GM21447 (cell line): ENCODE measurements around the gene FGGY.

Experiments used
- ATAC-seq: cut with Tn5 transposase; IDR thresholded peaks from one replicate; pipeline ENCODE4 v1.9.1; 2021; ENCODE audit not compliant: unreplicated experiment

FGGY gene

DNA sequence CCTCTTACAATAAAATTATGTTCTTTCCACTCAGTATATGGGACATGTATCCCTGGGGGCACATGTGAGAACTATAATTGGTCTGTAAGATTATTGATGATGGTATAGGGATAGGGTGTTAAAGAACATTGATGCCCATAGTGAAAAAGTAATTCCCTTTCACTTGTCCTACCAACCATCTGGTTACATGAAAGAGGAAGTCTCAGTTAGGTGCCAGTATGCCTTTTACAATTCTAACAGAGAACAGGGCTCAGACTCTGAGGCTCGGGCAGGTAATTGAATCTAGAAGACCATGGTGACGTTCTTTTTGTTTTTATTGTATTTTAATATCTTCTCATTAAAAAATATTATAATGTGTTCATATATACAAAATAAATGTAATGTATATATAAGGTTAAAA is 113.6 kb downstream of the FGGY start:
- ATAC-seq: no peak

DNA sequence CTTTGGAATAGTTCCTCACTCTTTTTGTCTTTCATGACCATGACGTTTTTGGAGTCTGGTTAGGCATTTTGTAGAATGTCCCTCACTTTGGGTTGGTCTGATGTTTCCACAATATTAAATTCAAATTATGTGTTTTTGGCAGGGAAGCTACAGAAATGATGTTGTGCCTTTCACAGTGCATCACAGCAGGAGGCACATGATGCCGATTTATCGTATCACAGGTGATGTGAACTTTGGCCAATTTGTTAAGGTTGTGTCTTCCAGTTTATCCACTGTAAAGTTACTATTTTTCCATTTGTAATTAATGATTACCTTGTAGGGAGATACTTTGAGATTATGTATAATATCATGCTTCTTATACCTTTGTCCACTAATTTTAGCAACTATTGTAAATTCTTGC is 114.3 kb downstream of the FGGY start:
- ATAC-seq: no peak

DNA sequence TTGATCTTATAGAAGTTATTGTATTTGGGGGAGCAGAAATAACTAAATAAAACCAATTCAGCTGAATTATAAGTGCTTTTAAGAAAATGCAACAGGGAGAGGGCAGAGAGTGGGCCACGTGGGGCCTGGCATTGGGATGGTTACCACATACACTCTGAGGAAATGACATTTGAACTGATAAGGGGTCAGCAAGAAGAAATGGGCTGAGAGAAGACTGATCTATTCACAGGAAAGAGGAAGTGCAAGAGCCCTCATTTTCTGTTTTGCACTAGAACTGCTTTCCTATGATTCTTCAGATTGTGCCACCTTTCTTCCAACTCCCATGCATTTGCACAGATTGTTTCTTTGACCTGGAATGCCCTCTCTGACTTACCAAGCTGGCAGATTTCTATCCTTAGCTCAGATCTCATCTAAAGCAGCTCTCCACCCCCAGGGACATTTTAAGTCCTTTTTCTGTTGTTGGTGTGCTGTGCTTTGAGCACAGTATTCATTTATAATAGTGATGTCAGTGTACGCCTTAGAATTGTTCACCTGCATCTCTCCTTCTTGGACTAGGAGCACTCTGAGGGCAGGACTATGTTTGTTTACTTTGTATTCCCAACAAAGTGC is 115.9 kb downstream of the FGGY start:
- ATAC-seq: no peak

DNA sequence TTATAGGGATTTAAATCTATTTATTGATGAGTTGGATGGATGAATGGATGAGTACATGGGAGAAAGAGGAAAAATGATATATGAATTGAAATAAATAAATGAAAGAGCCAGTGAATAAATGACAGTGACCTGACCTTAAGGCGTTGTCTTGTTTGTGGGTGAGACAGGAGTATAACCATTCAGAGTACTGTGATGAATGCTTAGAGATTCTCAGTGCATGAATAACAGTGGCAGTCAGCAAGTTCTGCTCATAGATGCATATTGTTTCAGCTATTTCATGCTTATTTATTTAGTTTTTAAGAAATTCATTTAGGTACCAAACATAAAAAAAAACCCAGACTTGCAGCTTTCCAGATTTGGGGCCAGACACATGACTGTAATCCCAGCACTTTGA is 116.4 kb downstream of the FGGY start:
- ATAC-seq: no peak

DNA sequence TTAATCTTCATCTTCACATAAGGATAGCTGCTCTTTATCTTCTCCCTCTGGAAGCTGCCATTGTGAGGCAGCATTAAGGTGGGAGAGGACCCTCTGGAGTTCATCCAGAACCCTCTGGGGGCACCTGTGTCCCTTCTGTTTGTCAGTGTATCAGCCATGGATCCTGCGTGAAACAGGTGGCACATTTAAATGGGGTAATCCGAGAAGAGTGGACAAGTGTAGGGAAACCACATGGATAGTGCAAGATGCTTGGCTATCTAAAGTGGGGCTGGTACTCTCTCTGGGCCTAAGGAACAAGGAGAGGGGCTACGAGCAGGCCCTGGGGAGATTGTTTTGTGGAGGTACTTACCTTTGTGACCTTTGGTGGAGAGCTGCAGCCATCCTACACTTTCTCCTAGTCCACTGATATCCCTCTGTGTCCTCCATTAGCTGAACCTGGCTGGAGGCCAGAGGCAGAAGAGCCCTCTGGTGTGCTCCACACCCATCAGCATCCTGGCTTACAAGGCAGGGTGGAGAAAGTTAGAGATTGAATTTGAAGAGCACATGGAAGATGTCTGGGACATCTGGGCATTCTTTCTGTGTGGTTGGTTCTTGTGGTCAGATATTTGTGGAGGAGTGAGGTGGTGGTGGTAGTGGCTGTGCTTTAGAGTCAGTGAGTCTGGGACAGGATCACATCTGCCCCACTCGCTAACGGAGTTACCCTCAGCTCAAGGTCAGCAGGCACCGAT is 117.7 kb downstream of the FGGY start:
- no peak for ATAC-seq

DNA sequence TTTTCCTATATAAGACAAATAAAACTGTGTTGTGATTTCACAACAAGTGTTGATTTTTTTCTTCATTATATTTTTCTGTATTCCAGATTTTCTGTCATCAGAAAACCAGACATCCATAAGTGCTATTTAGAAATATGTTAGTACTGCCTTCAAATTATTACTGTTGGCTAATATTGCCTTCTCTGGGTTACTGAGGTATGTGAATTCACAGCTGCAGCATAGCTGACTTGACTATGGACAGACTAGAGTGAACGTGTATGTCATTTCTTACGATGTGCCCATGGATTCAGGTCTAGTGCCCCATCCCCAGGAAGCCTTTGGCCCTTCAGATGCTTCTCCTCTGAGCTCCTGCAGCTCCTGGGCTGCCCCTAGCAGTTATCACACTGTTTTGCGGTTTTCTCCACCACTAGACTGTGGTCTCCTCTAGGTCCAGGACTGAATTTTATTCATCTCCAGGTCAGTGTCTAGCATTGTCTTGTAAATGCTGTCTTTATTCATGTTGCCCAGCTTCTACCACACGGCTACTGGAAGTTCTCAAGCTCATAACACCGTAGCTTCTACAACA is 118.5 kb downstream of the FGGY start:
- no peak for ATAC-seq

DNA sequence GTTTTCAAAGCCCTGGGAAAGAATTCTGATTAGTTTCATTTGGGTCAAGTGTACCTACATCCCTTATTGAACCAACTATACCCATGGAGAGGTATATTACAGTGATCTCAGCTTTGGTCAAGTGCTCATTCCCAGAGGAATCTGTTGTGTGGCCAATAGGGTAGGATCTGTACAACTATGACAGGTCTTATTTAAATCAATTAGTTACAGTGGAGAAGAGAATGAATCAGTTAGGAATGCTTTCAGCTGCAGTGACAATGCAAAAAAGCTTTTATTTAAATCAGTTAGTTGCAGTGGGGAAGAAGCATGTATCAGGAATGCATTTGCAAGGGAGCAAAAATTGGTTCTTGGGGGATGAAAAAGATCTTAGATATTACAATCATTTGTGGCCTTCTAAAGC is 119.0 kb downstream of the FGGY start:
- ATAC-seq: no peak

DNA sequence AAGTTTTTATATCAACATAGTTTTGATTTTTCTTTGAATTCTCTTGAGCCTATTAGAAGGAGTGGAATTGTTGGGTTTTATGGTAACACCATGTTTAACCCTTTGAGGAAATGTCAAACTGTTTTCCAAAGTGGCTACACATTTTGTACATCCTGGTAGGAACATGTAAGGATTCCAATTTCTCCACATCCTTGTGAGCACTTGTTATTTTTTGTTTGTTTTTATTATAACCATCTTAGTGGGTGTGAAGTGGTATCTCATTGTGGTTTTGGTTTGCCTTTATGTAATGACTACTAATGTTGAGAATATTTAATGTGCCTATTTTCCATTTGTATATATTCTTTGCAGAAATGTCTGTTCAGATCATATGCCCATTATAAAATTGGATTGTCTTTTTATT is 120.5 kb downstream of the FGGY start:
- ATAC-seq: no peak

DNA sequence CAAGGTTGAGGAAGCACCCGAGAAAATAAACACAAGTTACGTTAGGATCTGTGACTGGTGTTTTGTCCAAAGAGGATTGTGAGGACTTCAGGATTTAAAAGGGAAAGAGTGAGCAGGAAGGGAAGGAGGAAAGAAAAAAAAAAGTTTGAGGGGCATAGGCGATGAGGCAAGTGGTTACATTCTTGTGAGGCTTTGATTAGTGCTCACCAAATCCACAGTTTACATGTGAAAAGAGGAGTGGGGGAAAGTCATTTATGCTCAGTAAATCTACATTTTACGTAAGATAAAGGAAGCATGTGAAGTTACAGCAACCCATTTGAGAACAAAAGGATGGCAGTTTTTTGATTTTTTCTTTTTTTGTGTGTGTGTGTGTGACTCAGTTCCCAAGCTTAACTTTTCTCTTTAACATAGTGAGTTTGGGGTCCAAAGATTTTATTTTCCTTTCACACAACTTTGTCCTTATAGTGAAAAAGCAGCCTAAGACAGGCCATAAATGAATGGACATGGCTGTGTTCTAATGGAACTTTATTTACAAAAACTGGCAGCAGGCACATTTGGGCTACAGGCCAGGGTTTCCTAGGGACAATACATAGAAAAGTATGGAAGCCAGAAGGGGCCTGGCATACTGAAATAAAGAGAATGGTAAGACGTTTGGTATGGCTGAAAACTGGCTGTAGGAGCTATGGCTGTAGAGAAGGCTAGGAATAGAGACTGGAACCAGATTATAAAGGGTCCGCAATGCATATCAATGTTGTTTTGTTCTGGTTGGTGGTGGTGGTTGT is 121.7 kb downstream of the FGGY start:
- no peak for ATAC-seq

DNA sequence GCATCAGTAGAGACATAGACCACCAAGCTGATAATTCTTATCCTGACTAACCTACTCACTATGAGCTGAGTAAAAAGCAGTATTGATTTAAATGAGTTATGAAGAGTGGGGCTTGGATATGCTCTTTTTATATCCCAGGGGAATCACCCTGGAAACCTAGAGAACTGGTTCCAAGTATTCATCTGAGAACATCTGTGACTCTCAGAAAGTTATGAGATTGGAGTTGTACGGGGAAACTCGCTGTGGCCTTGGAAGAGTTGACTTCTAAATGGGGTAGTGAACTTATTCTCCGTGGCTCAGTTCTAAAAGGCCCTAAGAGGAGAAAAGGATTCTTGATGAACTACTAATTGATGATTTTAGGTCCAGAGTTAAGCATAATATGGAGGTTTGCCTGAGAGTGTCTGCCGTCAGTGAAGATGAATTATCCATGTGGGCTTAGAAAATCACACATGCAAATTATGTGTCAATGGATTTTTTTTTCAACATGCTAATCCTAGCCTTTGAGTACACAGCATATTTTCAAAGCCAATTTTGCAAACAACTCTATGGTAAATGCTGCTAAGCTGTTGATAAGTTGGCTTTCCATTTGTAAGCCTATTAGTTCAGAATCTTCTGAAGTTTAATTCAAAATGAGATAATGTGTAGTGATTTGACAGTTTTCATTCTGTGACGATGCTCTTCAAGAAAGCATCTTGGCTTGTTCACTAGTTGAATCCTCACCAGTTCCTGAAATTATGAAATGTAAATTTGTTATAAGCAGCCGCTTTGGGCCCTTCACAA is 122.7 kb downstream of the FGGY start:
- ATAC-seq: no peak

DNA sequence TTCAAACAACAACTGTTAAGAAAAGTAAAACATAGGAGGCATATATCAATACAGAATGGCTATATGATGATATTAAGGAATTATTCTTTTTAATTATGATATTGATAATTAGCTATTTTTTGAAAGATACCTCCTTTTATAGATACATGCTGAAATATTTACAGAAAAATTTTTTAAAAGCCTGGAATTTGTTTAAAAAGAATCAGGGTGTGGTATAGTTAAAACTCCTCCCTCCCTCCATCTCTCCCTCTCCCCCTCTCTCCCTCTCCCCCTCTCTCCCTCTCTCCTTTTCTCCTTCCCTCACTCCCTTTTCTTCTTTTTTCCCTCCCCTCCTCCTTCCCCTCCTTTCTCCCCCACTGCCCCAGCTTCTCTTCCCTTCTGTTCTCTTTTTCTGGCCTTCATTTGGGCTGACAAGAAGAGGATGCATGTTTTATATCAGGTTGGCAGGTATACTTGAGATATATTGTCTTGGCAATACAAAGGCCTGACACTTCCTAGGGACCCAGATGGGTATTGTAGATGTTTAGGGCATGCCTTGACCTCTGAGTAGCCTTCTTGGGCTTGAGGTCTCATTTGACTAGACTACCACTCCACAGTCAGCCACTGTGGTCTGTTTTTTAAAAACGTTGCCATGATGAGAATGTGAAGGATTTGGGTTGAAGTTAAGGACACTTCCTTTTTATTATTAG is 124.5 kb downstream of the FGGY start:
- ATAC-seq: no peak

DNA sequence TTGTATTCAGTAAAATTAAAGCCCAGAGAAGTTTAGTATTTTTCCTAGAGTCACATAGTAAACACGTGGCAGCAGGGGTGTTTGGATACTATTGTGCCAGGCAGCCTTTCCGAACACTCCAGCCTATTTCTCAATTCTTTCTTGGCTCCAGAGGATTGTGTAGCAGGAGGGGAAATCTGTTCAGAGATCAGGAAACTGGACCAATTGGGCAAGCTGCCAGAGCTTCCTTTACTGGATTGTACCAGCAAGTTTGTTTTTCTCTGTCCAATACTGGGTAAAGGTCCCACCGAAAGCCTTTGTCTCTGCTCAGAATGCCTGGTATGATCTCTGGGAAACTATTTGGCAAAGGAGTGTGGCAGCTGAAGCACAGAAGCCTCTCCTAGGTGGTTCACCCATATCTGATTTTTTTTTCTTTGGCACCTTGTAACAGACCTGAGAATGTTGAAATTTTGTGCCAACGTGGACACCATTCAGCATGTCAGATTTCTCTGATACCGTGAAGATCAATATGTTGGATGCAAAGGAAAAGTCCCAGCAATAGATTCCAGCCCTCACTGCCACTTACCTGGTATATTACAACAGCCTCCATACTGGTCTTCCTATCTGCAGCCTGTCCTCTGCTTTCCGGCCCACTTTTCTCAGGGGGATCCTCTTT is 126.2 kb downstream of the FGGY start:
- no peak for ATAC-seq

DNA sequence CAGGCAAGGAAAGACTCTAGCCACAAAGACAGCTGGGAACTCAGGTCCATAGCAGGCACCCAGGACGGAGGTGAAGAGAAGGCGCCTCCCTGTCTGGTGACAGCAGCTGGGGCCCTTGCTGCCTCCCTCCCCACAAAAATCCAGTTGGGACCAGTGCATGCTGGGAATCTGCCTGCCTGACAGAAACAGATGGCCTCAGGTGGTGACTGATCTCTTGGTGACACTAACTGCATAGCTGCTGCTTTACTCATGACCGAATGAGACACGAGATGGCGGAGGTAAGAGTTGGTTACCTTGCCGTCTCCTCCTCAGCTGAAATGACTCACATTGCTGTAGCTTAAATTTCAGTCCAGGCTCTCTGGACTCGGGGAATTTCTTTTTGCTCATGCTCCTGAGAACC is 130.3 kb downstream of the FGGY start:
- ATAC-seq: no peak

DNA sequence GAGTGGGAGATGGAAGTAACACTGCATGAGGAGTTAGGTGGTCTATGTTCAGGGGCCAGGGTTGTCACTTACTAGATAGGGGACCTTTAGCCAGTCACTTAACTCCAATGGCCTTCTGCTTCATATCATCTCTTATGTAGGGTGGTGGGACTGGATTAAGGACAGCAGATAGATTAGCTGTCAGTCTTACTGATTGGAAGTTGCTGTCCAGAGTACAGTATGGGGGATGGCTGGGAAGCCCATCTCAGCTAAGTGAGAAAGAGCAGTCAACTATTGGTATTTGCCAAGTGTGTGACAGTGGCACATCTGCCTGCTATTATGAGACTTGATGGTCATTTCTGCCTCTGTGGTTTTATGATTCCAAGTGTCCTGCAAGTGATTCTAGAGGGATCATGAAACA is 130.9 kb downstream of the FGGY start:
- no peak for ATAC-seq

DNA sequence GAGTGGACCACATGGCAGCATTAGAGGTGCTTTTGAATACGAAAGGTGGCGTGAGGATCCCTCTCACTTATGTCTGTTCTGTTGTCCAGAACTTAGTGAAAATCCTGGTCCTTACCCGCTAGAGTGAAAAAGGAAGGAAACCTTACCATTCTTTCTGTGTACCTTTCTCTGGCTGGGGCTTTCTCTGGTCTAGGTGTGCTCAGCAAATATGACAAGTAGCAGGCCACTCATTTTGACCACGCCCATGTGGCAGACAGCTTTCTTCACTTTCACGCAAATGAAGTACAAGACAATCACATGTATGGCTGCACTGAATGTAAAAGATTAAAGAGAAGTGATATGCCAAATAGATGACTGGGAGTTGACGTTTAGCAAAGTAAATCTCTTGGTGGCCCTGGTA is 131.9 kb downstream of the FGGY start:
- ATAC-seq: no peak

DNA sequence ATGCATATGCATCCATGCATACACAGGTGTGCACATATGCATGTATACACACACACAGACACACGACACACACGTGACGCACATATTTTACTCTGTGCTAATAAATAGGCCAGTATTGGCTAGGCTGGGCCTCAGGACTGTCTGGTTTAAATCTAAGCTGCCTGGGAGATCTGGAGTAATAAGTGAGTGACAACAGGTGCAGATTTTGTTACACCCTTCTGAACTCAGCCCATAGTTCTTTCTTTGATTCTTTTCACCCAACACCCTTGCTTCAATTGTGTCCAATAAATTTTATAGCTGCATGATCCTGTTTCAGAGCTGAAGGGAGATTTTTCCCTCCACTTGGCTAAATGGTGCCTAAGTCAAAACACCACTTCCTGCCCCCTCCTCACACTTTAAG is 132.8 kb downstream of the FGGY start:
- ATAC-seq: no peak

DNA sequence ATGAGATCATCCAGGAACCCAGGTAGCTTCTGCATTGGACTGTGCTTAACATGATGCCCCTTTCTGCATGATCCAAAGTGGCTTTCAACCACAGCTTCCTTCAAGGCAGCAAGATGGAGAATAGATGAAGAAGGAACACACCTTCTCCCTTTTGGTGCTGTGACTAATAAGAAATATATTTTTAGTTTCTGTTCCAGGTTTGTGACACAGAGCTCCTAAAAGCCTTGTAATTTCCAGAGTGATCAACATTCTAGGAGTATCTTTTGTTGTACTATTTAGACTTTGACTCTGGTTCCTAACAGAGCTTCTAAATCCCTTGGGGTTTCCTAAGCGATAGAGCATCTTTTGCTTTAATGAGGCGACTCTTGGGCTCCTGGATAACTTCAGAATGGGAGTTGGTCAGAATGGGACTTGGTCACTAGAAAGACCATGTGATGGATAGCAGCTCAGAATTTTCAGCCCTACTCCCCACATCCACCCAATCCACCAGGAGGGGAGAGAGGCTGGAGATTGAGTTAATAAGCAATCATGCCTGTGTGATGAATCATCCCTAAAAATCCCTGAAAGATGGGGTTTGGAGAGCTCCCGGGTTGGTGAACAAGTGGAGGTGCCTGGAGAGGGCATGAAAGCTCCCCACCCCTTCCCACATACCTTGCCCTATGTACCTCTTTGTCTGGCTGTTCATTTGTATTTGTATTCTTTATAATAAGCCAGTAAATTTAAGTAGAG is 134.8 kb downstream of the FGGY start:
- no peak for ATAC-seq

DNA sequence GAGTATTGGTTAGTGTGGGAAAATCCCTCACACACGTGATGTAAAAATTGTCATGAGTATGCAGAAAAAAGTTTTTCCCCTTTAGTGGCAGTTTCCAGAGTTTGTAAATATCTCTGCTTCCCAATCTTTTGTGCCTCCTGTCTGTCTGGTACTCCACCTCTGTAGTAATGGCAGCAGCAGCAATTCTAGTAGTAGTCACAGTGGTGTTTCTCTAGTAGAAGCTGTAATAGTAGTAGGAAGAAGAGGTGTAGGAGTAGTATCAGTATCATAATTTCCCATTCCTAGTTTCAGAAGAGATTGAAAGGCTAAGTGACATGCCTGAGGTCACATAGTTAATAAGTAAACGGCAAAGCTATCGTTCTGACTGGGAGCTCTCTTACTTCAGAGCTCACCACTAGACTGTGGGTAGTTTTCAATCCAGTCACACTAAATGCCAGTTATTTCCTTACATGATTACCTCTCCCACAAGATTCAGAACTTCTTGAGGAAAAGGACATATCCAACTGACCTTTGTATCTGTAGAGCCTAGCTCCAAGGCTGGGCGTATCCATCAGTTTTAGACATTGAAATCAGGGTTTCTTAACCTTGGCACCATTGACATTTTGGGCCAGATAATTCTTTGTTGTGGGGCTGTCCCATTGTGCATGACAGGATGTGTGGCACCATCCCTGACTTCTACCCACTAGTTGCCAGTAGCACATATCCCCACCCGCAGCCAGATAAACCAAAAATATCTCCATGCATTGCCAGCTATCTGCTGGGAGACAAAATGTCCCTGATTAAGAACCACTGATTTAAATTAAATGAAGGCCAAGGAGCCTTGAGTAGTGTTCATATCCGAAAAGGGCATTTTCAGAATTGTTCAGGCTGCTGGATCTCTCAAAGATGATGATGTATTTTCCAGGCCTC is 135.9 kb downstream of the FGGY start:
- ATAC-seq: peak; percentile 95
